ENCODE results near the gene MT1M. TPM values are rescaled to one million over a fixed set of nuclear protein-coding genes. Genes with fewer than 3 reads are reported as not detected.
"Not testable (repeated sequence)": the region's sequence is repeated elsewhere in the genome, so short reads cannot be mapped to it uniquely, and the experiment has no call there.

The MT1M gene
- total RNA-seq, result not detected

- no peak for DNase-seq (ENCODE audit: low read depth in 2 of 3, low spot score in 2 of 3)
Measured at GRCh38 chr16:56632156-56632847, at the start of gene MT1M. MT1M (plus strand) TSS chr16:56632659; CDS start chr16:56632732, 73 bp downstream.

GRCh38 chr16:56582911-56583310, 49.5 kb upstream of the MT1M start:
- not testable (repeated sequence) for DNase-seq (ENCODE audit: low read depth in 2 of 3, low spot score in 2 of 3)

- DNase-seq (ENCODE audit: low read depth in 2 of 3, low spot score in 2 of 3), result no peak
Measured at GRCh38 chr16:56583351-56584168, 48.9 kb upstream of the MT1M start.

GRCh38 chr16:56584276-56584675, 48.2 kb upstream of the MT1M start:
- DNase-seq (ENCODE audit: low read depth in 2 of 3, low spot score in 2 of 3), result no peak

GRCh38 chr16:56588781-56589140, 43.7 kb upstream of the MT1M start:
- DNase-seq (ENCODE audit: low read depth in 2 of 3, low spot score in 2 of 3), result no peak

GRCh38 chr16:56589141-56590039, 43.1 kb upstream of the MT1M start, which contains the start of gene MT3:
MT3 (plus strand) TSS chr16:56589528; CDS start chr16:56589591, 63 bp downstream.
- peak in 1 of 3 donors; percentile 45 for DNase-seq (ENCODE audit: low read depth in 2 of 3, low spot score in 2 of 3)

- DNase-seq (ENCODE audit: low read depth in 2 of 3, low spot score in 2 of 3), result peak in 1 of 3 donors; percentile 53
Measured at GRCh38 chr16:56591377-56592060, 40.9 kb upstream of the MT1M start.

GRCh38 chr16:56593573-56594291, 38.7 kb upstream of the MT1M start:
- DNase-seq (ENCODE audit: low read depth in 2 of 3, low spot score in 2 of 3), result no peak

GRCh38 chr16:56594292-56594619, 38.2 kb upstream of the MT1M start:
- DNase-seq (ENCODE audit: low read depth in 2 of 3, low spot score in 2 of 3), result no peak

- peak in 1 of 3 donors; percentile 81 for DNase-seq (ENCODE audit: low read depth in 2 of 3, low spot score in 2 of 3)
Measured at GRCh38 chr16:56600398-56600999, 32.0 kb upstream of the MT1M start.

GRCh38 chr16:56601325-56601724, 31.1 kb upstream of the MT1M start:
- no peak for DNase-seq (ENCODE audit: low read depth in 2 of 3, low spot score in 2 of 3)

- peak in 1 of 3 donors; percentile 58 for DNase-seq (ENCODE audit: low read depth in 2 of 3, low spot score in 2 of 3)
Measured at GRCh38 chr16:56603589-56603988, 28.9 kb upstream of the MT1M start.

- DNase-seq (ENCODE audit: low read depth in 2 of 3, low spot score in 2 of 3), result no peak
Measured at GRCh38 chr16:56604966-56605365, 27.5 kb upstream of the MT1M start.

GRCh38 chr16:56605475-56605874, 27.0 kb upstream of the MT1M start:
- DNase-seq (ENCODE audit: low read depth in 2 of 3, low spot score in 2 of 3), result no peak

GRCh38 chr16:56606071-56606475, 26.4 kb upstream of the MT1M start:
- DNase-seq (ENCODE audit: low read depth in 2 of 3, low spot score in 2 of 3), result no peak

- DNase-seq (ENCODE audit: low read depth in 2 of 3, low spot score in 2 of 3), result no peak
Measured at GRCh38 chr16:56606476-56607108, 25.9 kb upstream of the MT1M start.

- no peak for DNase-seq (ENCODE audit: low read depth in 2 of 3, low spot score in 2 of 3)
Measured at GRCh38 chr16:56607109-56607618, 25.3 kb upstream of the MT1M start.

- no peak for DNase-seq (ENCODE audit: low read depth in 2 of 3, low spot score in 2 of 3)
Measured at GRCh38 chr16:56607675-56608042, 24.8 kb upstream of the MT1M start.
